H1 (cell line): ENCODE results near the gene CRKL. TPM values are rescaled to one million over a fixed set of nuclear protein-coding genes. Genes with fewer than 3 reads are reported as not detected.

Experiments
- CTCF ChIA-PET: fragments of 300-600 bp; sonication (Branson Sonifier 250); formaldehyde crosslinking; loops from one replicate; lab custom pipeline; 2021; ENCODE audit not compliant: partially characterized antibody; lab: Charles Lee
- POLR2A ChIA-PET: fragments of 300-600 bp; sonication (Branson Sonifier 250); formaldehyde crosslinking; loops from one replicate; lab custom pipeline; 2021; ENCODE audit warnings: inconsistent platforms; ENCODE audit not compliant: partially characterized antibody; lab: Charles Lee
- DNase-seq, 2 experiments: peaks; one replicate each; pipeline versions ENCODE4 v3.0.0 to v3.0.0-alpha.2; 2010 to 2022; ENCODE audit warnings: low spot score in 2 of 2, low read depth in 1 of 2, mixed read lengths in 1 of 2
- FAIRE-seq: peaks from 2 replicates; lab custom pipeline; 2011; peaks lifted over from hg19 to GRCh38; lab: Jason Lieb, UNC
- H2AFZ ChIP-seq: 2 replicates; pipeline ENCODE4 v1.8.1; 2012; ENCODE audit warnings: low read length, inconsistent platforms
- H2AK5ac ChIP-seq: 2 replicates; pipeline ENCODE4 v1.6.1; 2013; ENCODE audit warnings: low read depth, low read length
- H2BK120ac ChIP-seq: replicated peaks from 2 replicates; pipeline ENCODE3; 2013; ENCODE audit warnings: low read depth, low read length, inconsistent platforms
- H2BK12ac ChIP-seq: 2 replicates; pipeline ENCODE4 v1.6.1; 2013; ENCODE audit warnings: low read depth, low read length
- H2BK15ac ChIP-seq: 2 replicates; pipeline ENCODE4 v1.6.1; 2013; ENCODE audit warnings: low read length
- H2BK20ac ChIP-seq: 2 replicates; pipeline ENCODE4 v1.6.1; 2013; ENCODE audit warnings: low read length
- H2BK5ac ChIP-seq: 2 replicates; pipeline ENCODE4 v1.6.1; 2013; ENCODE audit warnings: low read depth, low read length
- H3K14ac ChIP-seq: 2 replicates; pipeline ENCODE4 v1.6.1; 2013; ENCODE audit warnings: inconsistent platforms; ENCODE audit not compliant: insufficient read length
- H3K18ac ChIP-seq: 2 replicates; pipeline ENCODE4 v1.6.1; 2013; ENCODE audit warnings: low read length; ENCODE audit errors: extremely low read depth
- H3K23ac ChIP-seq: 2 replicates; pipeline ENCODE4 v1.6.1; 2013; ENCODE audit warnings: inconsistent platforms; ENCODE audit not compliant: insufficient read length
- H3K23me2 ChIP-seq: 2 replicates; pipeline ENCODE4 v1.6.1; 2013; ENCODE audit warnings: low read depth, low read length
- H3K27ac ChIP-seq: 2 replicates; pipeline ENCODE4 v1.6.1; 2011; ENCODE audit warnings: low read depth, low read length, inconsistent platforms
- H3K27me3 ChIP-seq, 4 experiments: replicated peaks in 1 of 4; 1 replicate in 1 of 4; 2 replicates in 3 of 4; pipeline versions ENCODE4 v1.6.1 to v1.8.1; 2011 to 2013; ENCODE audit warnings: low read length in 3 of 4, mild to moderate bottlenecking in 3 of 4, inconsistent platforms in 2 of 4, mixed read lengths in 2 of 4, moderate library complexity in 1 of 4; ENCODE audit not compliant: control insufficient read depth in 3 of 4, insufficient read depth in 3 of 4; ENCODE audit errors: extremely low read depth in 1 of 4
- H3K36me3 ChIP-seq, 4 experiments: 2 replicates each; pipeline versions ENCODE4 v1.6.1 to v1.8.1; 2011 to 2013; ENCODE audit warnings: mild to moderate bottlenecking in 4 of 4, low read length in 3 of 4, moderate library complexity in 2 of 4, control low read depth in 1 of 4, inconsistent platforms in 1 of 4; ENCODE audit not compliant: insufficient read depth in 4 of 4, control insufficient read depth in 2 of 4
- H3K4ac ChIP-seq: replicated peaks from 2 replicates; pipeline ENCODE3; 2013; ENCODE audit warnings: low read length, low read depth, mixed read lengths, inconsistent platforms; ENCODE audit not compliant: insufficient read length
- H3K4me1 ChIP-seq, 4 experiments: replicated peaks in 1 of 4; 1 replicate in 1 of 4; 2 replicates in 3 of 4; pipeline versions ENCODE4 v1.6.1 to v1.8.1; 2011 to 2013; ENCODE audit warnings: low read length in 3 of 4, inconsistent platforms in 2 of 4, mixed read lengths in 1 of 4; ENCODE audit not compliant: insufficient read depth in 4 of 4, control insufficient read depth in 3 of 4
- H3K4me2 ChIP-seq, 2 experiments: 2 replicates each; pipeline versions ENCODE4 v1.6.1 to v1.8.1; 2011 to 2013; ENCODE audit warnings: low read depth in 2 of 2, low read length in 2 of 2, control low read depth in 1 of 2, inconsistent platforms in 1 of 2, mild to moderate bottlenecking in 1 of 2; ENCODE audit not compliant: insufficient read depth in 1 of 2
- H3K4me3 ChIP-seq, 4 experiments: fragments of 200-600, 300-600 bp in 1 of 4; sonication (generic), shearing (Covaris generic), sonication (Bioruptor Twin) in 1 of 4; 2 replicates each; pipeline versions ENCODE4 v1.5.1 to v1.8.1; 2011 to 2016; ENCODE audit warnings: low read length in 4 of 4, low read depth in 3 of 4, control low read depth in 2 of 4, inconsistent platforms in 2 of 4, mild to moderate bottlenecking in 2 of 4, mixed read lengths in 1 of 4, moderate library complexity in 1 of 4; ENCODE audit not compliant: insufficient read depth in 2 of 4; ENCODE audit errors: extremely low read depth in 1 of 4
- H3K56ac ChIP-seq: replicated peaks from 2 replicates; pipeline ENCODE3; 2013; ENCODE audit warnings: low read depth, mild to moderate bottlenecking, mixed read lengths, low read length, inconsistent platforms; ENCODE audit not compliant: insufficient read length
- H3K79me1 ChIP-seq: 2 replicates; pipeline ENCODE4 v1.6.1; 2013; ENCODE audit warnings: low read depth, low read length, control low read depth
- H3K79me2 ChIP-seq, 2 experiments: 2 replicates each; pipeline versions ENCODE4 v1.6.1 to v1.8.1; 2012 to 2013; ENCODE audit warnings: low read length in 2 of 2, mild to moderate bottlenecking in 2 of 2, inconsistent platforms in 1 of 2; ENCODE audit not compliant: insufficient read depth in 2 of 2, control insufficient read depth in 1 of 2
- H3K9ac ChIP-seq, 4 experiments: replicated peaks in 1 of 4; 1 replicate in 1 of 4; 2 replicates in 3 of 4; pipeline versions ENCODE4 v1.6.1 to v1.8.1; 2011 to 2013; ENCODE audit warnings: low read depth in 3 of 4, low read length in 3 of 4, control low read depth in 2 of 4, mild to moderate bottlenecking in 2 of 4, moderate library complexity in 2 of 4, inconsistent platforms in 1 of 4; ENCODE audit errors: extremely low read depth in 1 of 4
- H3K9me3 ChIP-seq, 2 experiments: 2 replicates each; pipeline versions ENCODE4 v1.6.1 to v1.8.1; 2012 to 2013; ENCODE audit warnings: mild to moderate bottlenecking in 2 of 2, moderate library complexity in 2 of 2, control low read depth in 1 of 2, inconsistent platforms in 1 of 2, low read depth in 1 of 2, low read length in 1 of 2, mixed read lengths in 1 of 2; ENCODE audit not compliant: insufficient read depth in 2 of 2
- H4K20me1 ChIP-seq, 2 experiments: replicated peaks in 1 of 2; 2 replicates each; pipeline versions ENCODE3 to v1.8.1; 2011 to 2013; ENCODE audit warnings: inconsistent platforms in 2 of 2, low read length in 2 of 2, mild to moderate bottlenecking in 1 of 2; ENCODE audit not compliant: insufficient read depth in 2 of 2, control insufficient read depth in 1 of 2
- H4K5ac ChIP-seq: 2 replicates; pipeline ENCODE4 v1.6.1; 2013; ENCODE audit warnings: low read length, low read depth, mixed read lengths, inconsistent platforms; ENCODE audit not compliant: insufficient read length
- H4K8ac ChIP-seq: 2 replicates; pipeline ENCODE4 v1.8.0; 2013; ENCODE audit warnings: mild to moderate bottlenecking, moderate library complexity, low read length, inconsistent platforms; ENCODE audit not compliant: insufficient read depth; ENCODE audit errors: extremely low read depth
- H4K91ac ChIP-seq: replicated peaks from 2 replicates; pipeline ENCODE3; 2013; ENCODE audit warnings: low read length, mixed read lengths, inconsistent platforms; ENCODE audit not compliant: insufficient read length
- BRCA1 ChIP-seq: IDR thresholded peaks from 2 replicates; pipeline ENCODE4 v1.6.1; 2012; ENCODE audit warnings: low read depth, low read length, improper control_type of control experiment
- CBX5 ChIP-seq: fragments of 300-800, 300-1000 bp; sonication (generic); IDR thresholded peaks from 2 replicates; pipeline ENCODE4 v1.7.1; 2016; ENCODE audit warnings: antibody characterized with exemption, low read length, low read depth
- CREB1 ChIP-seq: IDR thresholded peaks from 2 replicates; pipeline ENCODE4 v1.6.1; 2012; ENCODE audit warnings: inconsistent platforms
- CTBP2 ChIP-seq: IDR thresholded peaks from 2 replicates; pipeline ENCODE4 v1.7.0; 2011; ENCODE audit warnings: borderline replicate concordance, mild to moderate bottlenecking, moderate library complexity, mixed read lengths, low read length; ENCODE audit not compliant: insufficient read depth, insufficient read length
- GTF2F1 ChIP-seq: IDR thresholded peaks from 2 replicates; pipeline ENCODE4 v1.6.1; 2012; ENCODE audit warnings: low read depth, low read length, improper control_type of control experiment, borderline replicate concordance
- KDM4A ChIP-seq: IDR thresholded peaks from one replicate; pipeline ENCODE4 v1.7.1; 2012; ENCODE audit warnings: low read depth, mild to moderate bottlenecking, moderate library complexity, low read length, inconsistent platforms; ENCODE audit not compliant: severe bottlenecking
- KDM5A ChIP-seq: fragments of 200-600 bp; IDR thresholded peaks from 2 replicates; pipeline ENCODE4 v1.7.1; 2012; ENCODE audit warnings: mild to moderate bottlenecking, low read length, inconsistent platforms, mixed read lengths
- POLR2A ChIP-seq, 2 experiments: IDR thresholded peaks; 1 replicate in 1 of 2; 2 replicates in 1 of 2; pipeline ENCODE4 v1.6.1; 2011; ENCODE audit warnings: low read depth in 2 of 2, low read length in 2 of 2, mild to moderate bottlenecking in 2 of 2; ENCODE audit errors: control extremely low read depth in 1 of 2
- POU5F1 ChIP-seq: IDR thresholded peaks from 2 replicates; pipeline ENCODE4 v1.6.1; 2011; ENCODE audit warnings: low read depth, mild to moderate bottlenecking, low read length, moderate library complexity
- SP1 ChIP-seq: IDR thresholded peaks from 2 replicates; pipeline ENCODE4 v1.6.1; 2011; ENCODE audit warnings: low read depth, low read length
- WGBS, 2 experiments: shearing (Covaris generic) in 1 of 2; methylation state at CpG; one replicate each; pipeline versions ENCODE4 v1.1.6 to v1.1.7; 2013 to 2015; ENCODE audit warnings: low lambda C conversion rate in 2 of 2, mixed read lengths in 2 of 2, inconsistent platforms in 1 of 2, low coverage in 1 of 2, missing lambda C conversion rate in 1 of 2; ENCODE audit not compliant: insufficient replicate concordance in 2 of 2, insufficient coverage in 1 of 2, insufficient read length in 1 of 2; ENCODE audit errors: extremely low coverage in 1 of 2, missing lambda C conversion rate in 1 of 2; 5-methylcytosine and 5-hydroxymethylcytosine counted together
- polyA plus RNA-seq, 7 experiments: library from polyadenylated mRNA; depleted of rRNA in 3 of 7; stranded (reverse) in 5 of 7; unstranded in 2 of 7; fragments of >200 nt in 5 of 7; fragments of 200-250 nt in 2 of 7; gene quantifications; 1 replicate in 5 of 7; 2 replicates in 1 of 7; 4 replicates in 1 of 7; pipeline versions ENCODE4 v1.2.1 to v1.2.3, GENCODE V29; 2011 to 2013; ENCODE audit warnings: missing spikeins in 2 of 7, mixed read lengths in 2 of 7
- total RNA-seq: library from RNA; stranded (reverse); fragmentation: NEBNext Ultra II Directional; extraction: Animal tissue kit (Norgen Biotek cat#: 25700); gene quantifications from 2 replicates; pipeline ENCODE4 v1.2.1, GENCODE V29; 2021
- TF ChIP-seq, protein P1 (sequence below): IDR thresholded peaks from 2 replicates; pipeline ENCODE4 v1.6.1; 2012; ENCODE audit warnings: low read length, inconsistent platforms

CRKL gene
- total and polyA plus RNA-seq, 2 of the 8 experiments (the other 6 are each of a cell fraction or from before 2014, with no cell fraction given), result 34.5 to 94.5 TPM

GRCh38 chr22:20946991-20947390, 29.8 kb downstream of the CRKL start:
- H2BK20ac ChIP-seq, result no peak overlapping the region
- H2BK120ac ChIP-seq, result no peak overlapping the region
- H3K23ac ChIP-seq, result no peak overlapping the region
- H3K9me3 ChIP-seq, result no peaks in the 10 kb centered on the region
- no peak overlapping the region for H3K4ac ChIP-seq
- H3K79me2 ChIP-seq, result peaks cover 19 to 100% of the 10 kb centered on the region in 2 experiments
- no peaks in the 10 kb centered on the region; a peak in 1 of 7 replicates for H3K4me1 ChIP-seq
- no peaks in the 10 kb centered on the region for H3K27me3 ChIP-seq
- H3K27ac ChIP-seq, result no peak overlapping the region
- ChIA-PET CTCF (interaction anchor here (0.8 to 1.2 kb wide), 4 partner anchors 10 to 155 kb away, joined by 3 to 7 read pairs (median 4); no protein-coding TSS in a partner anchor), POLR2A (no interaction called here)
- peaks cover 4 to 28% (median 21%) of the 10 kb centered on the region in 4 experiments; a peak in 6 of 8 replicates for H3K36me3 ChIP-seq
- H4K91ac ChIP-seq, result no peak overlapping the region
- H2BK5ac ChIP-seq, result peak overlapping the region; percentile 36; the same call in 1 of the 2 replicates
- H3K18ac ChIP-seq, result no peak overlapping the region
- no peak overlapping the region for H2AK5ac ChIP-seq
- H3K56ac ChIP-seq, result no peak overlapping the region
- H2AFZ ChIP-seq, result no peak overlapping the region
- no peak overlapping the region for H3K9ac ChIP-seq
- FAIRE-seq (no peak), DNase-seq (no peak)
- peaks cover 34 to 41% of the 10 kb centered on the region in 2 experiments for H4K20me1 ChIP-seq
- no peak overlapping the region for H2BK15ac ChIP-seq
- peaks cover 12% of the 10 kb centered on the region for H3K79me1 ChIP-seq
- H3K23me2 ChIP-seq, result no peaks in the 10 kb centered on the region
- no peak overlapping the region for H4K5ac ChIP-seq
- no peak overlapping the region for H3K4me2 ChIP-seq
- WGBS, 2 experiments, result 91% methylated on average over 1 of the region's 1 CpG; no CpG with 5 or more reads in 1 of the 2 experiments
- no peak overlapping the region for H4K8ac ChIP-seq
- H3K4me3 ChIP-seq, result no peak overlapping the region
- no peak overlapping the region for H3K14ac ChIP-seq
- H2BK12ac ChIP-seq, result no peak overlapping the region
- no peak for TF ChIP-seq BRCA1
- no peak for TF ChIP-seq POU5F1
- no peak for TF ChIP-seq CREB1
- TF ChIP-seq GTF2F1, result no peak
- TF ChIP-seq, protein P1, sequence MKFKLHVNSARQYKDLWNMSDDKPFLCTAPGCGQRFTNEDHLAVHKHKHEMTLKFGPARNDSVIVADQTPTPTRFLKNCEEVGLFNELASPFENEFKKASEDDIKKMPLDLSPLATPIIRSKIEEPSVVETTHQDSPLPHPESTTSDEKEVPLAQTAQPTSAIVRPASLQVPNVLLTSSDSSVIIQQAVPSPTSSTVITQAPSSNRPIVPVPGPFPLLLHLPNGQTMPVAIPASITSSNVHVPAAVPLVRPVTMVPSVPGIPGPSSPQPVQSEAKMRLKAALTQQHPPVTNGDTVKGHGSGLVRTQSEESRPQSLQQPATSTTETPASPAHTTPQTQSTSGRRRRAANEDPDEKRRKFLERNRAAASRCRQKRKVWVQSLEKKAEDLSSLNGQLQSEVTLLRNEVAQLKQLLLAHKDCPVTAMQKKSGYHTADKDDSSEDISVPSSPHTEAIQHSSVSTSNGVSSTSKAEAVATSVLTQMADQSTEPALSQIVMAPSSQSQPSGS, result no peak
- no peak for TF ChIP-seq SP1
- TF ChIP-seq KDM4A, result no peak
- TF ChIP-seq CTBP2, result no peak
- TF ChIP-seq CBX5, result no peak
- no peak for TF ChIP-seq KDM5A
- TF ChIP-seq POLR2A (IDR thresholded peaks at IDR 0.05; ENCODE audit: control extremely low read depth in 1 of 2, low read depth in 2 of 2, low read length in 2 of 2), result no peak
